Loucy (cell line): ENCODE data around the gene FGFR1OP2.

Source experiments
- H2AFZ ChIP-seq: fragments of 200-600 bp; sonication (generic); 2 replicates; pipeline ENCODE4 v1.6.0; 2016; ENCODE audit warnings: antibody characterized with exemption, mild to moderate bottlenecking, low read length, moderate library complexity
- H3F3A ChIP-seq: fragments of 200-600 bp; 2 replicates; pipeline ENCODE4 v1.6.0; 2016; ENCODE audit warnings: antibody characterized with exemption, low read depth, mild to moderate bottlenecking
- H3K27me3 ChIP-seq: fragments of 200-600 bp; sonication (generic); 2 replicates; pipeline ENCODE4 v1.6.1; 2014; ENCODE audit warnings: low read length, mild to moderate bottlenecking; ENCODE audit not compliant: insufficient read depth, poor library complexity, severe bottlenecking
- H3K36me3 ChIP-seq: fragments of 200-600 bp; sonication (generic); 2 replicates; pipeline ENCODE4 v1.6.1; 2016; ENCODE audit warnings: low read length; ENCODE audit not compliant: insufficient read depth
- H3K4me1 ChIP-seq: fragments of 200-600 bp; sonication (generic); 2 replicates; pipeline ENCODE4 v1.5.1; 2014; ENCODE audit warnings: low read length, mild to moderate bottlenecking; ENCODE audit not compliant: insufficient read depth, poor library complexity, severe bottlenecking
- H3K4me2 ChIP-seq: fragments of 200-600 bp; sonication (generic); 2 replicates; pipeline ENCODE4 v1.6.0; 2014; ENCODE audit warnings: antibody characterized with exemption, low read length, low read depth, mild to moderate bottlenecking; ENCODE audit not compliant: poor library complexity, severe bottlenecking
- H3K4me3 ChIP-seq: fragments of 200-600 bp; sonication (generic); 2 replicates; pipeline ENCODE4 v1.5.1; 2014; ENCODE audit warnings: low read length, mild to moderate bottlenecking, mixed read lengths; ENCODE audit not compliant: poor library complexity, severe bottlenecking
- H3K79me2 ChIP-seq: fragments of 200-600 bp; sonication (generic); 2 replicates; pipeline ENCODE4 v1.6.1; 2014; ENCODE audit warnings: low read length; ENCODE audit not compliant: insufficient read depth
- H3K9ac ChIP-seq: fragments of 200-600 bp; sonication (generic); 2 replicates; pipeline ENCODE4 v1.6.0; 2014; ENCODE audit warnings: mild to moderate bottlenecking, low read depth, low read length, moderate library complexity; ENCODE audit not compliant: poor library complexity, severe bottlenecking
- H3K9me2 ChIP-seq: fragments of 200-600 bp; sonication (generic); replicated peaks from 2 replicates; pipeline ENCODE4 v1.6.1; 2016; ENCODE audit warnings: low read depth, low read length, mixed read lengths
- H3K9me3 ChIP-seq: fragments of 200-600 bp; sonication (generic); 2 replicates; pipeline ENCODE4 v1.6.1; 2014; ENCODE audit warnings: mild to moderate bottlenecking, antibody characterized with exemption, low read length, low read depth; ENCODE audit not compliant: insufficient read depth
- H4K20me1 ChIP-seq: fragments of 200-600 bp; sonication (generic); 2 replicates; pipeline ENCODE4 v1.6.0; 2014; ENCODE audit warnings: antibody characterized with exemption, low read length, mild to moderate bottlenecking; ENCODE audit not compliant: insufficient read depth, poor library complexity, severe bottlenecking
- CTCF ChIP-seq: fragments of 200-600 bp; sonication (generic); conservative IDR thresholded peaks from 2 replicates; pipeline ENCODE4 v1.5.1; 2014; ENCODE audit warnings: mild to moderate bottlenecking, antibody characterized with exemption, low read length
- EZH2phosphoT487 ChIP-seq: fragments of 200-600 bp; IDR thresholded peaks from 2 replicates; pipeline ENCODE4 v1.6.1; 2018; ENCODE audit warnings: antibody characterized with exemption, mild to moderate bottlenecking, moderate library complexity, borderline replicate concordance

Gene FGFR1OP2

GRCh38 chr12:26906704-26907103, 31.6 kb upstream of the FGFR1OP2 start:
- Histone ChIP-seq H3K79me2 (no peaks in the 10 kb centered on the region), H3K4me2 (peak overlapping the region; percentile 37), H3K4me1 (peaks cover 21% of the 10 kb centered on the region), H3K9me2 (no peaks in the 10 kb centered on the region), H4K20me1 (no peaks in the 10 kb centered on the region), H3K9ac (peak overlapping the region; percentile 35), H3K4me3 (peak overlapping the region; percentile 0), H3K36me3 (peaks cover 61% of the 10 kb centered on the region), H3K9me3 (peaks cover 6% of the 10 kb centered on the region; the same call in 1 of the 2 replicates), H3F3A (peaks cover 10% of the 10 kb centered on the region; the same call in 1 of the 2 replicates), H2AFZ (no peak overlapping the region), H3K27me3 (no peaks in the 10 kb centered on the region)
- TF ChIP-seq EZH2phosphoT487 (no peak), CTCF (no peak)

- no peak overlapping the region for H3K9ac ChIP-seq
- H3K27me3 ChIP-seq: no peaks in the 10 kb centered on the region
- no peak overlapping the region for H3K4me2 ChIP-seq
- H3K79me2 ChIP-seq: no peaks in the 10 kb centered on the region
- no peaks in the 10 kb centered on the region for H3K9me2 ChIP-seq
- no peaks in the 10 kb centered on the region for H4K20me1 ChIP-seq
- no peaks in the 10 kb centered on the region for H3K9me3 ChIP-seq
- peaks cover 57% of the 10 kb centered on the region; the same call in 1 of the 2 replicates for H3K36me3 ChIP-seq
- peaks cover 3% of the 10 kb centered on the region; the same call in 1 of the 2 replicates for H3F3A ChIP-seq
- H3K4me1 ChIP-seq: no peaks in the 10 kb centered on the region
- H3K4me3 ChIP-seq: no peak overlapping the region
- TF ChIP-seq EZH2phosphoT487 (no peak), CTCF (no peak)
- no peak overlapping the region for H2AFZ ChIP-seq
Measured at GRCh38 chr12:26918321-26919215, 19.7 kb upstream of the FGFR1OP2 start.

GRCh38 chr12:26919216-26919555, 19.1 kb upstream of the FGFR1OP2 start:
- no peak overlapping the region for H2AFZ ChIP-seq
- H3K79me2 ChIP-seq: no peaks in the 10 kb centered on the region
- TF ChIP-seq EZH2phosphoT487 (no peak), CTCF (no peak)
- no peaks in the 10 kb centered on the region for H3K9me2 ChIP-seq
- H3K9me3 ChIP-seq: no peaks in the 10 kb centered on the region
- peaks cover 3% of the 10 kb centered on the region; the same call in 1 of the 2 replicates for H3F3A ChIP-seq
- H3K4me1 ChIP-seq: no peaks in the 10 kb centered on the region
- H4K20me1 ChIP-seq: no peaks in the 10 kb centered on the region
- H3K4me3 ChIP-seq: no peak overlapping the region
- no peak overlapping the region for H3K9ac ChIP-seq
- H3K27me3 ChIP-seq: no peaks in the 10 kb centered on the region
- no peak overlapping the region for H3K4me2 ChIP-seq
- peaks cover 58% of the 10 kb centered on the region; the same call in 1 of the 2 replicates for H3K36me3 ChIP-seq
